Measurements from ENCODE around the gene ACP1.
A peak's percentile ranks its signal among the peaks of the same experiment; 100 is the strongest.
"Not testable (repeated sequence)": the region's sequence is repeated elsewhere in the genome, so short reads cannot be mapped to it uniquely, and the experiment has no call there.

Gene ACP1

GRCh38 chr2:309148-309953, 44.6 kb downstream of the ACP1 start:
- H4K20me1 ChIP-seq, result no peaks in the 10 kb centered on the region
- H3K36me3 ChIP-seq, result no peaks in the 10 kb centered on the region
- H3K27ac ChIP-seq, result peak overlapping the region in 1 of 11 experiments; percentile 46; a peak in 3 of 22 replicates
- H3K27me3 ChIP-seq, result no peaks in the 10 kb centered on the region
- H3K4me2 ChIP-seq, result peak overlapping the region in 8 of 11 experiments; percentile 37 to 85 (median 74); a peak in 15 of 22 replicates
- peak overlapping the region in 2 of 10 experiments; percentile 38 to 53; a peak in 2 of 20 replicates for H3K4me3 ChIP-seq
- H3K4me1 ChIP-seq, result peaks cover 0 to 47% (median 37%) of the 10 kb centered on the region in 10 experiments; a peak in 17 of 20 replicates
- peaks cover 0 to under 1% (median 0%) of the 10 kb centered on the region in 11 experiments; a peak in 4 of 22 replicates for H3K9me3 ChIP-seq (replicated peaks in 1 of 11)
- TF ChIP-seq Cebpa-rat (IDR thresholded peaks at IDR 0.05), result no peak
- peak overlapping the region in 3 of 11 experiments; percentile 27 to 50 (median 39); a peak in 3 of 22 replicates for H3K9ac ChIP-seq

GRCh38 chr2:309954-310510, 45.3 kb downstream of the ACP1 start:
- no peak overlapping the region for H3K9ac ChIP-seq
- H3K4me3 ChIP-seq, result no peak overlapping the region
- H4K20me1 ChIP-seq, result no peaks in the 10 kb centered on the region
- no peak for TF ChIP-seq Cebpa-rat (IDR thresholded peaks at IDR 0.05)
- H3K4me1 ChIP-seq, result peaks cover 0 to 40% (median 34%) of the 10 kb centered on the region in 10 experiments; a peak in 17 of 20 replicates
- H3K27ac ChIP-seq, result 0 out of 22 replicates have a peak overlapping the region, but pooled peaks of 1 of the 11 experiments have one; percentile 46
- H3K36me3 ChIP-seq, result no peaks in the 10 kb centered on the region
- H3K4me2 ChIP-seq, result peak overlapping the region in 7 of 11 experiments; percentile 54 to 85 (median 74); a peak in 12 of 22 replicates
- H3K27me3 ChIP-seq, result no peaks in the 10 kb centered on the region
- H3K9me3 ChIP-seq (replicated peaks in 1 of 11), result peaks cover 0 to 7% (median 0%) of the 10 kb centered on the region in 11 experiments; a peak in 6 of 22 replicates

GRCh38 chr2:310994-311393, 46.2 kb downstream of the ACP1 start:
- TF ChIP-seq Cebpa-rat (IDR thresholded peaks at IDR 0.05), result no peak
- Histone ChIP-seq H3K4me2 (peak overlapping the region in 5 of 11 experiments; percentile 4 to 43 (median 26); a peak in 4 of 22 replicates), H3K4me3 (no peak overlapping the region), H3K9me3 (replicated peaks in 1 of 11) (peaks cover 0 to 10% (median 0%) of the 10 kb centered on the region in 11 experiments; a peak in 7 of 22 replicates), H3K27me3 (no peaks in the 10 kb centered on the region), H4K20me1 (no peaks in the 10 kb centered on the region), H3K9ac (no peak overlapping the region), H3K27ac (no peak overlapping the region), H3K4me1 (peaks cover 0 to 30% (median 24%) of the 10 kb centered on the region in 10 experiments; a peak in 17 of 20 replicates), H3K36me3 (no peaks in the 10 kb centered on the region)

- no peaks in the 10 kb centered on the region for H3K27me3 ChIP-seq
- peaks cover 0 to 10% (median 0%) of the 10 kb centered on the region in 11 experiments; a peak in 7 of 22 replicates for H3K9me3 ChIP-seq (replicated peaks in 1 of 11)
- H3K9ac ChIP-seq, result no peak overlapping the region
- H4K20me1 ChIP-seq, result no peaks in the 10 kb centered on the region
- no peak for TF ChIP-seq Cebpa-rat (IDR thresholded peaks at IDR 0.05)
- peaks cover 9 to 33% (median 27%) of the 10 kb centered on the region in 10 experiments; a peak in 19 of 20 replicates for H3K4me1 ChIP-seq
- H3K36me3 ChIP-seq, result no peaks in the 10 kb centered on the region
- H3K27ac ChIP-seq, result no peak overlapping the region
- no peak overlapping the region for H3K4me3 ChIP-seq
- H3K4me2 ChIP-seq, result no peak overlapping the region
These were observed 49.2 kb downstream of the ACP1 start for GRCh38 chr2:313991-314390.

GRCh38 chr2:314561-315336, 50.0 kb downstream of the ACP1 start:
- no peak overlapping the region for H3K4me3 ChIP-seq
- no peaks in the 10 kb centered on the region for H3K36me3 ChIP-seq
- peaks cover 0 to 10% (median 0%) of the 10 kb centered on the region in 11 experiments; a peak in 7 of 22 replicates for H3K9me3 ChIP-seq (replicated peaks in 1 of 11)
- TF ChIP-seq Cebpa-rat (IDR thresholded peaks at IDR 0.05), result no peak
- no peaks in the 10 kb centered on the region for H3K27me3 ChIP-seq
- H3K4me1 ChIP-seq, result peaks cover 9 to 25% (median 20%) of the 10 kb centered on the region in 10 experiments; a peak in 17 of 20 replicates
- no peak overlapping the region for H3K27ac ChIP-seq
- no peak overlapping the region for H3K4me2 ChIP-seq
- H4K20me1 ChIP-seq, result no peaks in the 10 kb centered on the region
- no peak overlapping the region for H3K9ac ChIP-seq

- H3K27me3 ChIP-seq, H3K4me2 ChIP-seq, H3K9ac ChIP-seq, H4K20me1 ChIP-seq, H3K27ac ChIP-seq, H3K36me3 ChIP-seq, H3K4me3 ChIP-seq: not testable (repeated sequence)
- H3K9me3 ChIP-seq (replicated peaks in 1 of 11), result peaks cover 0 to 10% (median 0%) of the 10 kb centered on the region in 11 experiments; a peak in 7 of 22 replicates
- peaks cover 9 to 20% (median 14%) of the 10 kb centered on the region in 10 experiments; a peak in 17 of 20 replicates for H3K4me1 ChIP-seq
These were observed 51.2 kb downstream of the ACP1 start for GRCh38 chr2:315925-316324.

- no peak for TF ChIP-seq Cebpa-rat (IDR thresholded peaks at IDR 0.05)
- Histone ChIP-seq H3K4me1 (peaks cover 6 to 18% (median 13%) of the 10 kb centered on the region in 10 experiments; a peak in 15 of 20 replicates), H3K36me3 (no peaks in the 10 kb centered on the region), H3K9me3 (replicated peaks in 1 of 11) (peaks cover 0 to 10% (median 0%) of the 10 kb centered on the region in 11 experiments; a peak in 7 of 22 replicates), H3K9ac (no peak overlapping the region), H3K27ac (no peak overlapping the region), H3K4me3 (no peak overlapping the region), H3K27me3 (no peaks in the 10 kb centered on the region), H4K20me1 (no peaks in the 10 kb centered on the region), H3K4me2 (no peak overlapping the region)
These were observed 51.6 kb downstream of the ACP1 start for GRCh38 chr2:316381-316780.

- H3K36me3 ChIP-seq, result no peaks in the 10 kb centered on the region
- TF ChIP-seq Cebpa-rat (IDR thresholded peaks at IDR 0.05), result no peak
- H3K4me2 ChIP-seq, result peak overlapping the region in 9 of 11 experiments; percentile 4 to 57 (median 24); a peak in 11 of 22 replicates
- peaks cover 0 to 10% (median 0%) of the 10 kb centered on the region in 11 experiments; a peak in 7 of 22 replicates for H3K9me3 ChIP-seq (replicated peaks in 1 of 11)
- no peak overlapping the region for H3K4me3 ChIP-seq
- H4K20me1 ChIP-seq, result no peaks in the 10 kb centered on the region
- H3K9ac ChIP-seq, result no peak overlapping the region; a peak in 1 of 22 replicates
- H3K4me1 ChIP-seq, result peaks cover 6 to 18% (median 13%) of the 10 kb centered on the region in 10 experiments; a peak in 15 of 20 replicates
- peak overlapping the region in 1 of 11 experiments; percentile 3; a peak in 1 of 22 replicates for H3K27ac ChIP-seq
- H3K27me3 ChIP-seq, result no peaks in the 10 kb centered on the region
These were observed 53.0 kb downstream of the ACP1 start for GRCh38 chr2:317501-318424.

Measured in BLaER1 treated with 17β-estradiol and CSF1 and Interleukin-3, amounts not matched to agents 10 nM and 100 nM (cell line).